GM18907 (cell line): ENCODE data around the gene VAPA.
"Not testable (repeated sequence)": the region's sequence is repeated elsewhere in the genome, so short reads cannot be mapped to it uniquely, and the experiment has no call there.

ENCODE experiments used
- ATAC-seq: cut with Tn5 transposase; IDR thresholded peaks from one replicate; pipeline ENCODE4 v1.9.1; 2021; ENCODE audit warnings: mild to moderate bottlenecking, moderate library complexity; ENCODE audit not compliant: unreplicated experiment

The VAPA gene

DNA sequence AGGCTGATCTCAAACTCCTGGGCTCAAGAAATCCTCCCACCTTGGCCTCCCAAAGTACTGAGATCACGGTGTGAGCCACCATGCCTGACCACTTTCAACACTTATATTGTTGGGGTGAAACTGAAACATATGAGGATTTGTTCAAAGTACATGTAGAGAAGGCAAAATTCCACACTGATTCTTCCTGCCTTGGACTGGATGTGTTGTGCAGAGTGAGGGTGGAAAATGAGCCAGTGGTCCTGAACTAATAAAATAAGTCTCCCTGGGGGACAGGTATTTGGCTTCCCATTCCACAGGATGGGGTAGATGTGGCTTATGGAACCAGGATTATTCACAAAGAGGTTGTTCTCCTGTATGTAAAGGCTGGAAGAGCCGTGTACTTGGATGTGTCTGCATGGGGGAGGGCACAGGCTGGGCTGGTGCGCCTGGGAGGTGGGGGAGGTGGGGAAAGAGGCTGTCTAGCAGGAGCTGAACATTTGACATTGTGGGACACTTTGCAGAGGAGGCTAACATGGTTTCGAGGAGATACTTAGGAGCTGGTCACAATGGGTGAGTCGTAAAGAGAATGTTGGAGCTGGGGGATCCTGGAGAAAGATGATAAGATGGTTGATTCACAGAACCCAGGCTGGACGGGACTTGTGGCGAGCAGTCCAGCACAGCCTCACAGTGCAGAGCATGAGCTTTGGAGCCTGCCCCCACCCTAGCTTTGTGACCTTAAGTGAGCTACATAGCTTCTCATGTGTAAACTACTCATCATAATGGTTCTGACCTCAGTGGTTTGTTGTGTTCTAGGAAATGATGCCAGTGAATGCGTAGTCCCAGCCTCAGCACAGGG is 28.4 kb upstream of the VAPA start, which contains the start of gene TXNDC2:
TSS of gene TXNDC2 (plus strand) at position 804 of the 835 bp plus-strand sequence. CDS start 708 bp downstream, outside the sequence.
- ATAC-seq: no peak

- no peak for ATAC-seq
These were observed 27.8 kb upstream of the VAPA start for GRCh38 chr18:9886005-9886348.

- no peak for ATAC-seq
These were observed 25.8 kb upstream of the VAPA start for GRCh38 chr18:9887992-9888391.

- ATAC-seq: no peak
These were observed 23.6 kb upstream of the VAPA start for GRCh38 chr18:9890196-9890595.

- ATAC-seq: no peak
These were observed 22.9 kb upstream of the VAPA start for GRCh38 chr18:9890957-9891356.

GRCh38 chr18:9891515-9891914 is 22.3 kb upstream of the VAPA start:
- not testable (repeated sequence) for ATAC-seq

DNA sequence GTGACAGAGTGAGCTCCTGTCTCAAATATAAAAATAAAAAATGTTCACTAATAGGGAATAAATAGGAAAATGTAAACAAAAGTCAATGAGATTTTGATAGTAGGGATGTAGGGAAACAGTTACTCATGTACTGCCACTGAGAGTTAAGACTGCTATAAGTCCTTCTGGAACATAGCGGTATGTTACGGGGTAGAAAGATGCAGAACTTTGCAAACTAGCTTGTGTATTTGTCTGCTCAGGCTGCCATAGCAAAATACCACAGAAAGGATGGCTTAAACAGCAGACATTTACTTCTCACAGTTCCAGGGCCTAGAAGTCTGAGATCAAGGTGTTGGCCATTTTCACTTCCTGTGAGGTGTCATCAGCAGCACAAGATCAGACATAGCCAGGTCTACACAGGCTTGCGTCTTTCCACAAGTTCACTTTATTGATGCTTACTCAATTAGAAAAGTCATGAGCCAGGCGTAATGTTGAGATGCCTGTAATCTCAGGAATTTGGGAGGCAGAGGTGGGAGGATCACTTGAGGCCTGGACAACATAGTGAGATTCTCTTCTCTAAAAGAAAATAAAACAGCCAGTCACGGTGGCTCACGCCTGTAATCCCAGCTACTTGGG is 19.3 kb upstream of the VAPA start:
- no peak for ATAC-seq

DNA sequence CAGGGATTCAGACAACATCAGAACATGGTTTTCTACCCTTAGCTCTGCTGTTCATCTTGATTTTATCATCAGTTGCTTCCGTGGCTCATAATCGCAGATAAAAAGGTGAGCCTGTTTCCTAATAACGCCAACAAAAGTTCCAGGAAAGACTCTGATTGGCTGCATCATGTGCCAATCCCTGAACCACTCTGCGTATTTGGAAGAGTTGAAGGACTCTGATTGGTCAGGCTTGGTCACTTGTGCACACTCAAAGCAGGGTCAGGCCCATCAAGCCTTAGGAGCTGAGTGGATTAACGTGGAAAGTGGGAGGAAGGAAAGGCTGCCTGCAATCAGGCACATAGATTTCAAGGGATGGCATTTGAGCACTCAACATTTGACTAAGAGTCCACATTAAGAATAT is 16.7 kb upstream of the VAPA start:
- no peak for ATAC-seq

GRCh38 chr18:9897787-9898291 is 16.0 kb upstream of the VAPA start:
- not testable (repeated sequence) for ATAC-seq

DNA sequence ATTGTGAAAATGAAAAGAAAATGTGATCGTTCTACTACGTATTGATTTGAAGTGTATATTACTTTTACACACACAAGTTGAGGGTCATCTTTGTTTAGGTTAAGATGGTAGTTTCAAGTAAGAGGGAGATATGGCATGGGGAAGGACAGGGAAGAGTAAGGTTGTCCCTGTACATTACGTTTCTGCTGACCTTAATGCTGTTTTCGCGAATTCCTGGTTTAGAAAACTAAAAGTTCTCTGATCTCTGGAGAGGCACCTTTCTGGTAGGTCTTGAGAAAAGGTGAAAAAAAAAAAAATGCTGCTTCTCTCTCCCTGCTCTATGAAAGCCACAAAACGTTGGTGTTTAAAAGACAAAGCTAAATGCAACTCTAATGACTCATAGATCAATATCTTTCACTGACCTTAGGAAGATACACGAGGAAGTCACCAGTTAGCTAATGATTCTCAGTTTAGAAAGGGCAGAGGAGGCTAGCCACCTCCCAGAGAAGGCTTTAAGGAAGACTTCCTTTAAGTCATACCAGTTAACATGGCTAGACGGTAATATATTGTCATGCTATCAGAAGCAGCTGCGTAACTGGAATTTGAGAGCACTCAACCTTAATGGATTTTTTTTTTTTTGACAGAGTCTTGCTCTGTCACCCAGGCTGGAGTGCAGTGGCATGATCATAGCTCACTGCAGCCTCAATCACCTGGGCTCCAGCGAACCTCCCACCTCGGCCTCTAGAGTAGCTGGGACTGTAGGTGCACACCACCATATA is 14.8 kb upstream of the VAPA start:
- no peak for ATAC-seq

GRCh38 chr18:9899550-9899930 is 14.3 kb upstream of the VAPA start:
- not testable (repeated sequence) for ATAC-seq

GRCh38 chr18:9900699-9901098 is 13.1 kb upstream of the VAPA start:
- no peak for ATAC-seq

- no peak for ATAC-seq
These were observed 12.4 kb upstream of the VAPA start for GRCh38 chr18:9901377-9901776.

DNA sequence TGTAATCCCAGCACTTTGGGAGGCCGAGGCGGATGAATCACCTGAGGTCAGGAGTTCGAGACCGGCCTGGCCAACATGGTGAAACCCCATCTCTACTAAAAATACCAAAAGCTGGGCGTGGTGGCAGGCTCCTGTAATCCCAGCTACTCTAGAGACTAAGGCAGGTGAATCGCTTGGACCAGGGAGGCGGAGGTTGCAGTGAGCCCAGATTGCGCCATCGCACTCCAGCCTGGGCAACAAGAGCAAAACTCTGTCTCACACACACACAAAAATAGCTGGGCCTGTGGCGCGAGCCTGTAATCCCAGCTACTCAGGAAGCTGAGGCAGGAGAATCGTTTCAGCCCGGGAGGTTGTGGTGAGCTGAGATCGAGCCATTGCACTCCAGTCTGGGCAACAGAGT is 11.6 kb upstream of the VAPA start:
- not testable (repeated sequence) for ATAC-seq

GRCh38 chr18:9902832-9903231 is 11.0 kb upstream of the VAPA start:
- no peak for ATAC-seq

DNA sequence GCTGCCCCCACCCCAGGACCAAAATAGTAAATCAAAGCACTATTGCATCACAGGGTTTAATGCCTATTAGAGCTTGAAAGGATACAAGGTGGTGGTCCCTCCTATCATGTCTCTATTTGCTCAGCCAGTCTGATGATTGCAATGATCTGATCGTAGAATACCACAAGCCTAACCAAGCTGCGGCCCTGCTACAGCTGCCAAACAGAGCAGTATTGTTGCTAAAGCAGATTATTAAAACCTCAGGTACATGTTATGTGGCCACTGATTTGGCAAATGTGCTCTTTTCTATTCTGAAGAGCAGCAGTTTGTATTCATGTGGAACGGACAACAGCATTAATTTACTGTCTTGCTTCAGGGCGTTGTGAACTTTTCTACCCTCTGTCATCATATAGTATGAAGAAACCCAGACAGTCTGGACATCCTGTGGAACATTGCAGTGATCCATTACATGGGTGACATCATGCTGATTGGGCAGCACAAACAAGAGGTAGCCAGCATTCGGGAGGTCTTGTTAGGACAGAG is 8.4 kb upstream of the VAPA start:
- ATAC-seq: no peak

DNA sequence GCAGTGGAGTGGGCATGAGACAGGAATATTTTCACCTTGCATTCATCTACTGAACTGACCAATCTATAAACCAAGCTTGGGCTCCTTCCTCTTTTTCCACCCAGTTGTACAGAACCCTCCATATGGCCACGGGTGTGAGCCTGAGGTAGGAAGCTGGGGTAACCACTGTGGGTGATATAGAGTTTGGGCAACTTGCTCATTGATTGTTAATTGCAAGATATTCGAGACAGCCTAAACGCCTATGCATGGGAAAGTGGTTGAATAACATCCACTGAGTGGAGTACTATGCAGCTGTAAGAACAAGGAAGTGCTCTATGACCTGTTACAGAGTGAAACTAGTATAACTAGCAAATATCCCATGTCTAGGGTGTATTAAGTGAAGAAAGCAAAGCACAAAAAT is 7.3 kb upstream of the VAPA start:
- no peak for ATAC-seq

DNA sequence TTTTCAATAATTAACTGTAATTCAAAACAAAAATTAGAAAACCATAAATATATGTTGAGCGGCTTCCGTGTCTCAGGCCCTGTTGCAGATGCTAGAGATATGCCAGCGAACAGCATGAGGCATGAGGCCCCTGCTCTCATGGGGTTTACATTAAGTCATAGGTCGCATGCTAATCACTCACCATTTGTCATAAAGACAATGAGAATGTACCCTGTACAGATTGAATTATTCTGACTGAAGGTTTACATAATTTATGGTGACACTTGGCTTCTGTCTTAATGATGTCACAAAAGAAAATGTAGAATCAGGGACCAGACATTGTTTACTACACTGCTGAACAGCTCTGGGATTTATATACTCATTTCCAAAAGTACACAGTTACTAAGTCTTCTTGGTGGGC is 5.9 kb upstream of the VAPA start:
- no peak for ATAC-seq

DNA sequence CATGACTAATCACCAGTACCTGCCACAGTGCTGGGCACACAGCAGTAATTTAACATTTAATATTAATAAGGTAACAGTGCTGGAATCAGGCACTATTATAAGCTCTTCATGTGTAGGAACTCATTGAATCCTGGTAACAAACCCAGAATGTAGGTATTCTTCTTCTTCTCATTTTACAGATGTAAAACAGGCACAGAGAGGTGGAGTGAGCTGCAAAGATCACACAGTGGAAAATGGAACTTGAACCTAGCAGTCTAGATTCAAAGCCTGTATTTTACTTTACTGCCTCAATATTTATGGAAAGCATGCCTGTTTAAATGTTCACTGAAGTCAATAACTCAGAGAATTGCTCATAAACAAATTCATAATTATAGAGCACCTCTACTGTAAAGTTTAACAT is 3.7 kb upstream of the VAPA start:
- ATAC-seq: no peak

DNA sequence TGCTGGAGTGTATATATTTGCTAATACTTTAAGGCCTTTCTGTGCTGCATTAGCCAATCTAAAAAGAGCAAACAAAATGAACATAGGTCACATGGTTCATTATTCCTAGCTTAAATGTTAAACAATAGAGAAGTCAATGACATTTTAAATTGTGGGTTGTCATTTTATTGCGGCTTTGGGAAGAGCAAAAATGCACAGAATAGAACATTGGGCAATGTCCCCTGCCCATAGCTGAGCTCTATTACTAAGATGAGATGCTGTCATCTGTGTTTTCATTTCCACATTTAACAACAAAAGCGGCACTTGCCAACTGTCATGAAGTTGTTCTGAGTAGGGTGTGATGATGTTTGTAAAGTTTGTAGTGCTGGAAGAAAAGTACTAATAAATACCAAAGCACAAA is 3.2 kb upstream of the VAPA start:
- ATAC-seq: no peak

DNA sequence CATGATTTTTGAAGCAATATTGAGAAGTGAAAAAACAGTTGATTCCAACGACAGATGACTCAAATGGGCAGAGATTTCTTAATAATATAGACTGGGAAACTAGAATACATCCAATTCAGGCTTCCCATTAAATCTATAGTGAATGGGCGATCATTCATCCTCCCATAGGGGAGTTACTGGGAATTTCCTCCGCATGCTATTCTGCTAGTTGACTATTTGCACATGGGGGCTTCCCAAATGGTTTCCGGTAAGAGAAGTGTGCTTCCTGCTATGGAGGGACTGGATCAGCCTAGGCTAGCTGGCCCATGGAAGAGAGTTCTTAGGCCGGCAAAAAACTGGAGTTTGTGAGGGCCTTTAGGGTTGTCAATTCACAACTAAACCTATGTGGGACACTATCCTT is 2.6 kb upstream of the VAPA start:
- ATAC-seq: no peak
